COLO829 (cell line): ENCODE results near the gene CAD.

ENCODE experiments used
- DNase-seq: peaks from one replicate; pipeline ENCODE4 v3.0.0; 2012; ENCODE audit warnings: low spot score

The CAD gene

DNA sequence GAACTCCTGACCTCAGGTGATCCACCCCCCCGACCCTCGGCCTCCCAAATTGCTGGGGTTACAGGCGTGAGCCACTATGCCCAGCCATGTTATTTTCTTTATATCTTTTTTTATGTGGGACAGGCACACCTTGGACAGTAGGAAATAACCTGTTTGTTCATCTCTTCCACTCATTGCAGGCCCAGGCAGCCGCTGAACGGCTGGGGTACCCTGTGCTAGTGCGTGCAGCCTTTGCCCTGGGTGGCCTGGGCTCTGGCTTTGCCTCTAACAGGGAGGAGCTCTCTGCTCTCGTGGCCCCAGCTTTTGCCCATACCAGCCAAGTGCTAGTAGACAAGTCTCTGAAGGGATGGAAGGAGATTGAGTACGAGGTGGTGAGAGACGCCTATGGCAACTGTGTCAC lies 8.4 kb downstream of the CAD start:
- DNase-seq = no peak

GRCh38 chr2:27227501-27227900 lies 10.3 kb downstream of the CAD start:
- DNase-seq = no peak

DNA sequence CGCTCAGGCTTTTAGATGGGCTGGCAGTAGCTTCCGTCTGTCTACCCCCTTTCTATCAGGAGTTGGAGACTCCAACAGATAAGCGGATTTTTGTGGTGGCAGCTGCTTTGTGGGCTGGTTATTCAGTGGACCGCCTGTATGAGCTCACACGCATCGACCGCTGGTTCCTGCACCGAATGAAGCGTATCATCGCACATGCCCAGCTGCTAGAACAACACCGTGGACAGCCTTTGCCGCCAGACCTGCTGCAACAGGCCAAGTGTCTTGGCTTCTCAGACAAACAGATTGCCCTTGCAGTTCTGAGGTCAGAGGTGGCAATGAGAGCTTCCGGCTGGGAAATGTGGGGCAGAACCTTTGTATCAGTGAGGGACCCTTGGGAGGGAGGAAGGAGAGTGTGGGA lies 14.8 kb downstream of the CAD start:
- DNase-seq = no peak

DNA sequence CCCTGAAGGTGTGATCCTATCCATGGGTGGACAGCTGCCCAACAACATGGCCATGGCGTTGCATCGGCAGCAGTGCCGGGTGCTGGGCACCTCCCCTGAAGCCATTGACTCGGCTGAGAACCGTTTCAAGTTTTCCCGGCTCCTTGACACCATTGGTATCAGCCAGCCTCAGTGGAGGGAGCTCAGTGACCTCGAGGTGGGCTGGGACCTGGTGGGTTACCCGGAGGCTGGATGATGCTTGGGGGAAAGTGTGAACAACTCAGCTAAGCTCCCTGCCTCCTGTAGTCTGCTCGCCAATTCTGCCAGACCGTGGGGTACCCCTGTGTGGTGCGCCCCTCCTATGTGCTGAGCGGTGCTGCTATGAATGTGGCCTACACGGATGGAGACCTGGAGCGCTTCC lies 16.2 kb downstream of the CAD start:
- no peak for DNase-seq

DNA sequence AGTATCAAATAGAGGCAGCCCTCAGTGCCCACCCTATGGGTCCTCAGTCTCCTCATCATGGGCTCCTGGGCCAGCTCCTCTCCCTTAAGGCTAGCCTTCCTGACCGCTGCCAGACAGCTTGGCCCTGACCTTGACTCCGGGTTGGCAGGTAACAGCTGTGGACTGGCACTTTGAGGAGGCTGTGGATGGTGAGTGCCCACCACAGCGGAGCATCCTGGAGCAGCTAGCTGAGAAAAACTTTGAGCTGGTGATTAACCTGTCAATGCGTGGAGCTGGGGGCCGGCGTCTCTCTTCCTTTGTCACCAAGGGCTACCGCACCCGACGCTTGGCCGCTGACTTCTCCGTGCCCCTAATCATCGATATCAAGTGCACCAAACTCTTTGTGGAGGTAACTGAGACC lies 19.0 kb downstream of the CAD start:
- no peak for DNase-seq

DNA sequence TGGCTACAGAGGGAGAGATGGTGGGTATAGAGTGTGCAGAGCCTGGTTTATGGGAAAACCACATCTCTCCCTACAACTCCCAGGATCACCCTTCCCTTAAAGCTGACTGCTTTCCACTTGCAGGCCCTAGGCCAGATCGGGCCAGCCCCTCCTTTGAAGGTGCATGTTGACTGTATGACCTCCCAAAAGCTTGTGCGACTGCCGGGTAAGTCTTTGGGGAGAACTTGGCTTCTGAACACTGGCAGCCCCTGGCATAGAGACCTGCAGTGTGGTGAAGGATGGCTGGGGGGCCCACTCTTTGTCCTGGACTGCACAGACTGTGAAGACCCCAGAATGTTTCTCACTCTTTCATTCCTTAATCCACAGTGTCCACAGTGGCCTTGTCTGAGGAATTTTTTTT lies 19.5 kb downstream of the CAD start:
- DNase-seq = no peak

DNA sequence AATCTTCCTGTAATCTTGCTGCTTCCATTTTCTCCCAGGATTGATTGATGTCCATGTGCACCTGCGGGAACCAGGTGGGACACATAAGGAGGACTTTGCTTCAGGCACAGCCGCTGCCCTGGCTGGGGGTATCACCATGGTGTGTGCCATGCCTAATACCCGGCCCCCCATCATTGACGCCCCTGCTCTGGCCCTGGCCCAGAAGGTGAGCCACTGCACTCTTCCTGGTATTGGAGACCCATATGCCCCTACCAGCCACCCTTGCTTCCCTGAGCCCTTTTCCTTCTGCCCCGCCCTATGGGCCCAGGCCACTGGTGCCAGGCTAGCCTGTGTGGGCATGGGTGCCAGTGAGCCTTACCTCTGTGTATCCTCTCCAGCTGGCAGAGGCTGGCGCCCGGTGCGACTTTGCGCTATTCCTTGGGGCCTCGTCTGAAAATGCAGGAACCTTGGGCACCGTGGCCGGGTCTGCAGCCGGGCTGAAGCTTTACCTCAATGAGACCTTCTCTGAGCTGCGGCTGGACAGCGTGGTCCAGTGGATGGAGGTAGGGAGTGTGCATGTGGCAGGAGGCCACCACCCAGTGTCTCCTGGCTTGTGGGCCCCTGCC lies 20.3 kb downstream of the CAD start:
- DNase-seq = no peak

- DNase-seq = no peak
Observed at GRCh38 chr2:27238976-27239375, 21.8 kb downstream of the CAD start.

- no peak for DNase-seq
Observed at GRCh38 chr2:27240406-27240805, 23.2 kb downstream of the CAD start.

GRCh38 chr2:27241761-27242613 lies 24.8 kb downstream of the CAD start:
- DNase-seq = no peak

- DNase-seq = no peak
Observed at GRCh38 chr2:27242614-27242951, 25.4 kb downstream of the CAD start.

DNA sequence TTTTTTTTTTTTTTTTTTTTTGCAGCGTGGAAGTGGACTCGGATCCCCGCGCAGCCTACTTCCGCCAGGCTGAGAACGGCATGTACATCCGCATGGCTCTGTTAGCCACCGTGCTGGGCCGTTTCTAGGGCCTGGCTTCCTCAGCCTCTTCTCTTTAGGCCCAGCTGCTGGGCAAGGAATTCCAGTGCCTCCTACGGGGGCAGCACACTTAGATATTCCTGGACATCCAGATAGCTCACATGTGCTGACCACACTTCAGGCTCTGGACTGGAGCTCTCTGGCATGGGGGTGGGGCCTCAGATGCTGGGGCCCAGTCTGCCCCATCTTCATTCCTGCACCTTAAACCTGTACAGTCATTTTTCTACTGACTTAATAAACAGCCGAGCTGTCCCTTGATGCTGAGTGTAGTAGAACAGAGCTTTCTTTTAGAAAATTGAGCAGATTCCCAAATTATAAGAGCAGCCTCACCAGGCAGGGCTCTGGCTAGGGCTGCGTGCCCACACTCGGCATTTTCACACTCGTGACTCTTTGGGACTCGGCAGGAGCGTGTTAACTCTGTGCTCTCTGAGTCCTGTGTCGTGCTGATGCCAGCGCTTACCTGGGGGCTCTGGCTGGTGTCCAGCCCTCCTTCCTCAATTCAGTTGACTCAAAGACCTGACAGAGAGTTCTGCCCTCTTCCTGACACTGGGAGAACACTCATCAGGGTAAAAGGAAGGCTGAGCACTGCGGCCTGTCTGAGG lies 26.4 kb downstream of the CAD start:
- DNase-seq = no peak

DNA sequence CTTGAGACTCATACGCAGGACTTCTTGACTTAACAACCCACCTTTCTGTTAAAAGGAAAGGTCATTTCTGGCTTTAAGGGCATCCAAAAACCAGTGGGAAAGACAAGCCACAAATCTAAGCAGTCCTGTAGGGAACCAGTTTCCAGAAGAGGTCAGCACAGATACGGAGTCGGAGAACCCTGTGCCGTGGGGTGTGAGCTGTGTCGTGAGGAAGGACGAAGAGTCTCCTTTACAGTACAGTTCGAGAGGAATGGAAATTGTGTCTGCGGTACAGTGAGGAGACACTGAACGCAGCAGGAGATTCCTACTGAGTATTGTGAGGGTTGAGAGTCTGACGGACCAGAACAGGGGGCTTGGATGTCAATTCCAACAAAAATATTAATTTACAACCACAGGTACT lies 27.9 kb downstream of the CAD start:
- DNase-seq = no peak

GRCh38 chr2:27245626-27246025 lies 28.5 kb downstream of the CAD start:
- no peak for DNase-seq

- DNase-seq = no peak
Observed at GRCh38 chr2:27247893-27248292, 30.7 kb downstream of the CAD start.

GRCh38 chr2:27249159-27249890 lies 32.2 kb downstream of the CAD start:
- no peak for DNase-seq

GRCh38 chr2:27249891-27250651 lies 32.9 kb downstream of the CAD start:
- DNase-seq = peak; percentile 37

- DNase-seq = no peak
Observed at GRCh38 chr2:27250652-27251379, 33.6 kb downstream of the CAD start.

DNA sequence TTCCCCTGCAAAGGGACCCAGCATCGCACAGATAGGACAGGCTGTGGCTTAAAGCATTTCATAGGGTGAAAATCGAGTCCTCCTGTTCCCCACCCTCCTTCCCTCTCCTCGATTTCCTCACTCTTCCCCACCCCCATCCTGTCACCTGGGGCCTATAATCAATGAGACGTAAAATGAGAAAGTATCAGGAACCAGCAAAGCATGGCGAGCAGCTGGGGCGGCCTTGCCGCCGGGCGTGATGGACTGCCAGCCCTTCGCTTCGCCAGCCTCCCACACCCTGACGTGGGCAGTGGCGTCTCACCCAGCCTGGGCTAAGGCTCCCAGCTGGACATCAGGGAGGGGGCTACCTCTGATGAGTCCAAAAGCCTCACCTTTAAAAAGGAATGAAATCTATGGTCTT lies 34.6 kb downstream of the CAD start:
- DNase-seq = no peak

- no peak for DNase-seq
Observed at GRCh38 chr2:27255187-27255586, 38.0 kb downstream of the CAD start.

- DNase-seq = no peak
Observed at GRCh38 chr2:27255660-27256059, 38.5 kb downstream of the CAD start.
